Esophagus muscularis mucosa (tissue), 4 donors: ENCODE results near the gene CLEC16A. TPM values are rescaled to one million over a fixed set of nuclear protein-coding genes. Genes with fewer than 3 reads are reported as not detected.

Experiments used
- DNase-seq: peaks from one replicate; pipeline ENCODE4 v3.0.0-alpha.2; 2017; ENCODE audit errors: extremely low spot score
- H3K27ac ChIP-seq, 4 donors: fragments of 200-600 bp; sonication (generic); replicated peaks in 1 of 4; 1 replicate in 3 of 4; 2 replicates in 1 of 4; pipeline ENCODE4 v1.5.1; 2016 to 2019; ENCODE audit warnings: mild to moderate bottlenecking in 1 of 4
- H3K27me3 ChIP-seq, 4 donors: fragments of 200-600 bp; sonication (generic); one replicate each; pipeline versions ENCODE4 v1.5.1 to v1.6.0; 2016 to 2019
- H3K36me3 ChIP-seq, 4 donors: fragments of 200-600 bp; sonication (generic); one replicate each; pipeline ENCODE4 v1.5.1; 2016 to 2019
- H3K4me1 ChIP-seq, 4 donors: fragments of 200-600 bp; sonication (generic); one replicate each; pipeline ENCODE4 v1.5.1; 2016 to 2019
- H3K4me3 ChIP-seq, 4 donors: fragments of 200-600 bp; sonication (generic); 1 replicate in 2 of 4; 2 replicates in 2 of 4; pipeline ENCODE4 v1.5.1; 2016 to 2019; ENCODE audit warnings: mild to moderate bottlenecking in 4 of 4, moderate library complexity in 1 of 4
- H3K9me3 ChIP-seq, 4 donors: fragments of 200-600 bp; sonication (generic); 1 replicate in 3 of 4; 2 replicates in 1 of 4; pipeline ENCODE4 v1.5.1; 2016 to 2019
- EP300 ChIP-seq: sonication (generic); formaldehyde crosslinking; IDR thresholded peaks from one replicate; pipeline ENCODE4 v1.6.1; 2017; ENCODE audit warnings: antibody characterized with exemption
- POLR2A ChIP-seq: fragments of 450-650 bp; IDR thresholded peaks from one replicate; pipeline ENCODE4 v1.6.1; 2017; ENCODE audit warnings: antibody characterized with exemption, moderate library complexity, mild to moderate bottlenecking, low read depth
- POLR2AphosphoS5 ChIP-seq, 2 donors: sonication (generic); formaldehyde crosslinking; IDR thresholded peaks; one replicate each; pipeline ENCODE4 v1.6.1; 2017; ENCODE audit warnings: antibody characterized with exemption in 2 of 2
- WGBS: methylation state at CpG from one replicate; pipeline ENCODE4 v1.1.5; 2018; 5-methylcytosine and 5-hydroxymethylcytosine counted together
- intact Hi-C: fragments of 100-400 bp; cut with DNase I; formaldehyde crosslinking; loops from one replicate; pipeline ENCODE4 v1.15.1; 2023
- total RNA-seq, 4 donors: library from RNA; depleted of rRNA; stranded (reverse); fragments of >200 nt; gene quantifications; one replicate each; pipeline versions ENCODE4 v1.1.0 to v1.2.1, GENCODE V29; 2016
- TF ChIP-seq, protein P1 (sequence below), 3 experiments: fragments of 200-600 bp in 2 of 3; fragments of 450-650 bp in 1 of 3; sonication (generic) in 2 of 3; IDR thresholded peaks; one replicate each; pipeline ENCODE4 v1.5.1; 2017 to 2019; ENCODE audit warnings: antibody characterized with exemption in 3 of 3, mild to moderate bottlenecking in 2 of 3, moderate library complexity in 1 of 3

CLEC16A gene
- total RNA-seq, 4 donors from 2014 or later = 22.3 to 34.7 (median 29.2) TPM

DNA sequence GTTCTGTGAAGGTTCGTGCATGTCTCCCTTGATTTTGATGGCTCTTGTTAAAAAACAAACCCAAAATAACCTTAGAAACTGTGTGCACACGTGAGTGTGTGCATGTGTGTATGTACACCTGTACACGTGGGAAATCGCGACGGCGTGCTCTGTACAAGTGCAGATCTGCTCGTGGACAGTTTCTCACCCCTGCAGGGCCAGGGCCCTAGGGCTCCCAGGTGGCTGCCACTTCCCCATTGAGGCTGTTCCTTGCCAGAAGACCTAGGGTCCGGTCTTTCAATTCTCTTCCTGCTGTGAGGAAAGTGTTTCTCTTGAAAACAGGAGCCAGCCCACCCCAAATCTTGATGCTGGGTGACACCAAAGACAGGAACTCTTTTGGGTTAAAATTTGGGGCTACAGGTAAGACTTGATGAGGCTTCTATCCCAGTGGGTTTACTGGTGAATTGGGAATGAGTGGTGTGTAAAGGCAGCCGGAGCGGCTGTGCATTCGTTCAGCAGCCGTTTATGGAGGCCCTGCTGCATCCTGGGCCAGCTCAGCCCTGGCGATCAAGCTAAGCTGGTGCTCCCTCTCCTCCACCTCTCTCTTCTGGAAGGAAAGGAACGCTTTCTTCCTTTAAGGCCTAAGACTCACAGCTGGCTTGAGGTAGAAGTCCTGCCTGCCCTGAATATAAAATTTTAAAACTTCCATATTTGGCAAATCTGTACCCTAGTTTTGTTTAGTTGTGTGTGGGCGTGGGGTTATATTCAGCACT is 137.9 kb downstream of the CLEC16A start:
- Histone ChIP-seq H3K9me3 (no peaks in the 10 kb centered on the region), H3K4me3 (no peak overlapping the region), H3K4me1 (peaks cover 8 to 61% (median 50%) of the 10 kb centered on the region in 4 donors), H3K27me3 (no peaks in the 10 kb centered on the region), H3K27ac (no peak overlapping the region), H3K36me3 (peaks cover 0 to 21% (median 9%) of the 10 kb centered on the region in 4 donors)
- intact Hi-C loops = no loop called here
- DNase-seq = no peak
- TF ChIP-seq, protein P1, sequence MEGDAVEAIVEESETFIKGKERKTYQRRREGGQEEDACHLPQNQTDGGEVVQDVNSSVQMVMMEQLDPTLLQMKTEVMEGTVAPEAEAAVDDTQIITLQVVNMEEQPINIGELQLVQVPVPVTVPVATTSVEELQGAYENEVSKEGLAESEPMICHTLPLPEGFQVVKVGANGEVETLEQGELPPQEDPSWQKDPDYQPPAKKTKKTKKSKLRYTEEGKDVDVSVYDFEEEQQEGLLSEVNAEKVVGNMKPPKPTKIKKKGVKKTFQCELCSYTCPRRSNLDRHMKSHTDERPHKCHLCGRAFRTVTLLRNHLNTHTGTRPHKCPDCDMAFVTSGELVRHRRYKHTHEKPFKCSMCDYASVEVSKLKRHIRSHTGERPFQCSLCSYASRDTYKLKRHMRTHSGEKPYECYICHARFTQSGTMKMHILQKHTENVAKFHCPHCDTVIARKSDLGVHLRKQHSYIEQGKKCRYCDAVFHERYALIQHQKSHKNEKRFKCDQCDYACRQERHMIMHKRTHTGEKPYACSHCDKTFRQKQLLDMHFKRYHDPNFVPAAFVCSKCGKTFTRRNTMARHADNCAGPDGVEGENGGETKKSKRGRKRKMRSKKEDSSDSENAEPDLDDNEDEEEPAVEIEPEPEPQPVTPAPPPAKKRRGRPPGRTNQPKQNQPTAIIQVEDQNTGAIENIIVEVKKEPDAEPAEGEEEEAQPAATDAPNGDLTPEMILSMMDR (IDR thresholded peaks at IDR 0.05) = no peak
- TF ChIP-seq POLR2A (no peak), EP300 (no peak), POLR2AphosphoS5 (IDR thresholded peaks at IDR 0.05) (no peak)
- WGBS = 98% methylated on average over 16 of the region's 16 CpGs

DNA sequence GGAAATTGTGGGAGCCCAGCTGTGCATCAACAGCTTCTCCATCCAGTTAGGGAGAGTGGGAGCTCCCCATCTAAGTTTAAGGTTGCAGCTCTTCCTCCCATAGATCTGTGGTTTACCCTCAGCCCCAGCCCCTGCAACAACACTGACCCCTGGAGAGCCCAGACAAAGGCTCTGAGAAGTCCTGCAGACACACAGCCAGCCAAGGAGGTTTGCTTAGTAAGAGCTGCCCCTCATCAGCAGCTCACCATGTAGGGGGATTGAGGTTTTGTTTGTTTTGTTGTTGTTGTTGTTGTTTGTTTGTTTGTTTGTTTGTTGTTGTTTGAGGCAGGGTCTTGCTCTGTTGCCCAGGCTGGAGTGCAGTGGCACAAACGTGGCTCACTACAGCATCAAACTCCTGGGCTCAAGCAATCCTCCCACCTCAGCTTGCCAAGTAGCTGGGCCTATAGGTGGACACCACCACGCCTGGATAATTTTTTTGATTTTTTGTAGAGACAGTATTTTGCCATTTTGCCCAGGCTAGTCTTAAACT is 138.6 kb downstream of the CLEC16A start:
- peaks cover 8 to 67% (median 51%) of the 10 kb centered on the region in 4 donors for H3K4me1 ChIP-seq

DNA sequence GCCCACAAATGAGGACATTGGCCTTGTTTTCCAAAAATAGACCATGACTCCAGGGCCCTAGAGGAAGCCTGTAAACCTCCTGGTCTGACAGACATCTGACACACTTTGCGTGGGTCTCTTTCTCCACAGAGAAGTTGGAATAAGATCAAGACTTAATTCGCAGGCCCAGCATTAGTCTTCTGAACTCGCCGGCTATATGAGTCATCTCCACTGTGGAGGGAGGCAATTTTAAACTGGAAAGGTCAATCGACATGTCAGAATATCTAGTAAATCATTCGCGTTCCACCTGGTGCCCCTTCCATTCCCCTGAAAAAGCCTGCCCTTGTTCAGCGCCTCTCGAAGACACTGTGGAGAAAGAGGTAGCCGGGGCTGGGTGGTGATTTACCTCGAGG is 140.1 kb downstream of the CLEC16A start:
- Histone ChIP-seq H3K27ac (peak overlapping the region; percentile 23 to 59 (median 46)), H3K36me3 (peaks cover 0 to 23% (median 12%) of the 10 kb centered on the region in 4 donors), H3K9me3 (no peaks in the 10 kb centered on the region), H3K4me1 (peaks cover 0 to 67% (median 48%) of the 10 kb centered on the region in 4 donors), H3K4me3 (no peak overlapping the region), H3K27me3 (no peaks in the 10 kb centered on the region)
- WGBS = 55% methylated on average over 11 of the region's 11 CpGs
- no peak for TF ChIP-seq POLR2A
- no peak for TF ChIP-seq POLR2AphosphoS5 (IDR thresholded peaks at IDR 0.05)
- TF ChIP-seq, protein P1 (IDR thresholded peaks at IDR 0.05) = no peak
- TF ChIP-seq EP300 = no peak
- intact Hi-C loops = no loop called here
- DNase-seq = no peak

More for the DNA sequence above, 138.6 kb downstream of the CLEC16A start:
- intact Hi-C loops = no loop called here
- 79% methylated on average over 2 of the region's 2 CpGs for WGBS
- Histone ChIP-seq H3K36me3 (peaks cover 0 to 21% (median 12%) of the 10 kb centered on the region in 4 donors), H3K27ac (no peak overlapping the region), H3K9me3 (no peaks in the 10 kb centered on the region), H3K27me3 (no peaks in the 10 kb centered on the region), H3K4me3 (no peak overlapping the region)
- DNase-seq = no peak
- TF ChIP-seq, protein P1 (IDR thresholded peaks at IDR 0.05) = no peak
- TF ChIP-seq EP300 = no peak
- TF ChIP-seq POLR2AphosphoS5 (IDR thresholded peaks at IDR 0.05) = no peak
- TF ChIP-seq POLR2A = no peak

DNA sequence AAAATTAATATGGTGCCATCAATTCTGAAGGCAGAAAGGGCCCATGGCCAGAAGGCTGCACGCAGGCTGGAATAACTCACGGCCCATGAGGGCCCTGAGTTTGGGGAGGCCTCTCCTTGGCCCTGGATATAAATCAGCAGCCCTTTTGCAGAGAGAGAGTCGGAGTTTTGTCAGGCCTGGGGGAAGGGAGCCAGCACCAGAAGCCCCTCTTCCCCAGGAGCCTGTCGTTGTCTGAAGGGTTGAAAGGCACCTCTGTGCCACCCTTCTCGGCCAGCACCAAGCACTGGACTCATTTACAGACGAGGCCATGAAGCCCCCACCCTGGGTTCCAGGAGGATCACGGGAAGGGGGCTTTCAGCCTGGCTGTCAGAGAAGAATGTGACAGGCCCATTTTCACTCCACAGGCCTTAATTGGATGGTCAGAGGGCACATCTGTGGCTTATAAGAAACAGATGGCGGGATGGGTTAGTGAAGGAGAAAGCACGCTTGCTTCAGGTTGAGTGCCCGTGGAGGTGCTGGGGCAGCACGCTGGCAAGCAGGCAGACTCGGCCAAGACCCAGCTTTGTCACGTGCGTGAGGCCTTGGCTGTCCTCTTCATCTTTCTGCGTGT is 140.6 kb downstream of the CLEC16A start:
- Histone ChIP-seq H3K4me3 (no peak overlapping the region), H3K4me1 (peaks cover 0 to 67% (median 48%) of the 10 kb centered on the region in 4 donors), H3K27ac (peak overlapping the region; percentile 23 to 59 (median 46)), H3K36me3 (peaks cover 0 to 20% (median 10%) of the 10 kb centered on the region in 4 donors), H3K9me3 (no peaks in the 10 kb centered on the region), H3K27me3 (no peaks in the 10 kb centered on the region)
- no peak for DNase-seq
- WGBS = 65% methylated on average over 13 of the region's 15 CpGs
- TF ChIP-seq POLR2AphosphoS5 (IDR thresholded peaks at IDR 0.05) (peak in 1 of 2 donors; percentile 33), POLR2A (no peak)
- intact Hi-C loops = no loop called here

DNA sequence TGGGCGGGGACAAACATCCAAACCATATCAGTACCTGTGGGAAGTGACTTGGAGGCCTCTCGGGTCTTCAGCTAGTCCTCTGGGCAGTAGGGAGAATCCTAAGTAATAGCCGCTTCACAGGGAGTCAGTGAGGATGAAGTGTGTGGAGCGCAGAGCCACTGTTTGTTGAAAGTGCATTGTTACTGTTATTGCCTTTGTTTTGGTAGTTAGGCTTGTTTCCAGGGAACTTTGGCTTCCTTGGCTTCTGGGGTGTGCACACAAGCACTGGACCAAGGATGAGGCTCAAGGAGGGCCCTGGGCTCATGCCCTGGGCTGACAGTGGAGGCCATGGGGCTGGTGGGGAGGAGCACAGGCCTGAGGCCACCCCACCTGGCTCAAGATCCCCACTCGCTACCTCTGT is 141.6 kb downstream of the CLEC16A start:
- no peaks in the 10 kb centered on the region for H3K9me3 ChIP-seq
- no peak overlapping the region for H3K4me3 ChIP-seq
- peaks cover 0 to 10% (median 4%) of the 10 kb centered on the region in 4 donors for H3K36me3 ChIP-seq
- intact Hi-C loops = no loop called here
- H3K27ac ChIP-seq = peak overlapping the region in 1 of 4 donors; percentile 29
- WGBS = 100% methylated on average over 5 of the region's 5 CpGs
- peaks cover 0 to 62% (median 47%) of the 10 kb centered on the region in 4 donors for H3K4me1 ChIP-seq
- TF ChIP-seq POLR2AphosphoS5 (IDR thresholded peaks at IDR 0.05) (no peak), POLR2A (no peak), EP300 (no peak)
- TF ChIP-seq, protein P1 (IDR thresholded peaks at IDR 0.05) = no peak
- H3K27me3 ChIP-seq = no peaks in the 10 kb centered on the region
- DNase-seq = no peak
